Kidney glomerular epithelial cell (primary cell): ENCODE results near the gene WT1.

Experiments used
- DNase-seq: peaks from one replicate; lab custom pipeline; 2025; lab: John Stamatoyannopoulos, UW

The WT1 gene

DNA sequence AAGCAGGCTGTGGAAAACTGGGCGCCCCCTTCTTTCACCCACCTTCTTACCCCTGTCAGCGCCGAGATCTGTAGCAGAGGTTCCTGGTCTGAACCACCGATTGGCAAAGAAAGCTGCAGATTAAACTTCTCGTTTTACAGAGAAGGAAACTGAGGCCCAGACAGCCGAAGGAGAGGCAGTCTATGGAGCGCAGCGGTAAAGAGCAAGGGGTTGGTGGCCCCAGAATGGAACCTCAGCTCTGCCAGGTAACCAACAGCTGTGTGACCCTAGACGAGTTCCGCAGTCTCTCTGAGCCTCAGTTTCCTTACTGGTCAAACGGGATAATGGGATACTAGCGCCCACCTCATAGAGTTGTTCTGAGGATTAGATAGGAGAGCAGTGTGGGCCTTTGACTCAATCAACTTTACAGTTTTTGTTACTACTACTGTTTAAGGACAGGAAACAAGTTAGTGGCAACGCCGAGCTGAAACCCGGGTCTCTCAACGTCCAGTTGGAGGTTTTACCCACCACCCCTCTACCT lies 3.1 kb upstream of the WT1 start:
- DNase-seq, result no peak

DNA sequence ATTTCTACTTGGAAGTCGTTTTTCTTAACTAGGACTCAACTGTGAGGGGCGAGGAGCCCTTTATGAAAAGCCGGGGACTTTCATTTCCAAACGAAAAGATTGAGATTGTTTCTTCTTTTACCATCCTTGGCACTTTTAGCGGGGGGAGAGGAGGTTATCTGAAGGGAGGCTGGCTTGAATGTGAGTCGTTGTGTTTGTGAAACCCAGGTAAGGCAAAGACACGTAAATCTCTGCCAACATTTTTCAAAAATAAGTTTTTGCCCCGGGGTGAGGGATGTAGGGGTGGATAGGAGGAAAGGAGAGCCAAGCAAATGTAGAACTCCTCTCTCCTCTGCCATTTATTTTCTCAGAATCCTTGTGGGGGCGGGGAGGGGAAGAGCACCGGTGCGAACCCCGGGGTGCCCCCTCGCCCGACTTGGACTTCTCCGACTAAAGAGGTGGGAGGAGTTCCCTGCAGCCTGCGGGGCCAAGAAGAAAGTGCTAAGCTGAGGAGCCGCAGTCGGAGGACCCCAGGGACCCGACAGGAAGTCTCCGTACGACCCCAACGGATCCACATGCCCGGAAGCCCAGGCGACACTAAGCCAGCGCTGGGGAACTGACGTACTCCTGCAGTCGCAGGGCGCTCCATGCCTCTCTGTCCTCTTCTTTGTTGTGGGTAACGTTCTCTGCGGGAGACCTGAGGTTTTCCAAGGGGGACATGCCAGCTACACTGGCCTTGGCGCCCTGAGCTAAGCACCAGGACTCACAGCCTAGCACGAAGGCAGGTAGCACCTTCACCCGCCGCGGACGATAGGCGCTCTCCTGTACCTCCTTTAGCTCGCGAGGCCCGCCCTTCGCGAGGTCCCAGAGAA lies 2.4 kb upstream of the WT1 start:
- DNase-seq, result no peak

DNA sequence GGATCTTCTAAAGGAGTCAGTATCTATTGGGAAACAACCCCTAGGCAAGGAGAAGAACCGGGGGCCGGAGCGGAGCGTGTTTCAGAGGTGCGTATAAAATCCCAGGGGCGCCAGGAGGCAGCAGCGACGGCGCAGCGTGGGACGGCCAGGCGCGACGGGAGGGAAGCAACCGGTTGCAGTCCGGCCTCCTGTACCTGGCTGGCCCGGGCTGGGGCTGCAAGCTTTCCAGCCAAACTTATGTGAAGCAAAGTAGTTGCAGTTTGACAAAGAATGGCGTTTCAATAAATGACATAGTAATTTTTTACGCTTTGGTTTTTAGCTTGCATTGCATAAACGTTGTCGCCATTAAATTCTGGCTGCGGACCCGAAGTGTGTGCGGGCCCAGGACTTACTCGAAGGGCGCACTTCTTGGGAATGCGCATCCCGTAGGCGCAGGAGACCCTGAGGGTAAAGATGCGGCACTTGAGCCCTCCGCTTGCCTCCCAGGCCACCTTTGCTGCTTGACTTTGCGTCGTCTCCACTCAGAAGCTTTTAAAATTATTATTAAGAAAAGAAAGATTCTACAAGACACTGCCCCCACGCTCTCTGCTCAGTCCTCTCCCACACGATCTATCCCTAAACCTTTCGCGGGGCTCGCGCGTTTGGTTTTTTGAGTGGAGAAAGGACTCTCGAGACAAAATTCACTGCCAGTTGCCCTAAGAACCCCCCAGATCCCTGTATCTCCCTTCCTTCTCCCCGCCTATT lies 1.6 kb upstream of the WT1 start:
- no peak for DNase-seq

DNA sequence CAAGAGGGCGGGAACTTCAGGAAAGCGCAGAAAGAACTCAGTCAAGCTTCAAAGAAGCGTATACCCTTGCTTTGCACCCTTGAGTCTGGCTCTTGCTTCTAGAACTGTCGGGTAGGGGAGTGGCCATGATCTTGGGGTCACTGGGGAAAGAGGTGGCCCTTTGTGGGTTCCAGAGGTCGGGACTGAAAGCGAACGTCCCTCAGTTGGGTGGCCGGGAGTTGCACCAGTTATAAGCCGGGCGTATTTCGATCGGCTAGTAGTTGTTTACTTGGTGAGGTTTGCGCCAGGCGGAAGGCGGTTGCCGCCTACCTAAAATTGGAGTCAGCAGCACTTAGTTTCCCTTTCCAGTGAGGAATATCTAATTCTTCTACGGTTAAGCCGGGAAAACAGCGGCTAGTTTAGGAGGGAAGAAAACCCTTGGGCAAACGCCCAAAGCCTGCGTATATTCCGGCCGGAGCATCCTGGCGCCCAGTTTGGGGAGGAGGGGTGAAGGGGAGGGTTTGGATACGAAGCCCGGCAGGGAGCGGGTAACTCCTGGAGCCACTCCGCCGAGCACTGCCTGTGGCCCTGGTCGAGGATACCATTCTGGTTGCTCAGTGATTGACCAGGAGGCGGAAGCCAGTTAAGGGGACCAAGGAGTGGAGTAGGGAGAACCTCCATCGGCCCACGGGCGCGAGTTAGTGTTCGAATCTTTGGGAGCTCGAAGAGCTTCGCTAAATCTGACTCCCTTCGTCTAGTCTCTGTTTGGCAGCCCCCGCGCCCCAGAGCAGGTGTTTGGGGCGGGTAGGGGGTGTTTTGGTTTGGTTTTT lies 807 bp upstream of the WT1 start:
- no peak for DNase-seq

DNA sequence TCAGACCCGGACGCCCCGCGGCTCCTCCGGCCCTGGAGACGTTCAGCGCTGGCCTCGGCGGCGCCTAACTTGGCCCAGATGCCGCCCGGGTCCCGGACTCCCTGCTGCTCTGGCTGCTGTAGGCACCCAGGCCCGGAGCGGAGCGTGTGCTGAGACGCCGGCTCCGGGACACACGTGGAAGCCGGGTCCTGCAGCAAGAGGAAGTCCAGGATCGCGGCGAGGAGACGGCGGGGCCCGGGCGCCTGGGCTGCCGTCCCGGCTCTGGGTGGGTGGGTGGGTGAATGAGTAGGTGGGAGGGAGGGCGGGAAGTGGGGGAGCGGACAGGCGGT lies 223 bp downstream of the WT1 start:
- DNase-seq, result no peak

DNA sequence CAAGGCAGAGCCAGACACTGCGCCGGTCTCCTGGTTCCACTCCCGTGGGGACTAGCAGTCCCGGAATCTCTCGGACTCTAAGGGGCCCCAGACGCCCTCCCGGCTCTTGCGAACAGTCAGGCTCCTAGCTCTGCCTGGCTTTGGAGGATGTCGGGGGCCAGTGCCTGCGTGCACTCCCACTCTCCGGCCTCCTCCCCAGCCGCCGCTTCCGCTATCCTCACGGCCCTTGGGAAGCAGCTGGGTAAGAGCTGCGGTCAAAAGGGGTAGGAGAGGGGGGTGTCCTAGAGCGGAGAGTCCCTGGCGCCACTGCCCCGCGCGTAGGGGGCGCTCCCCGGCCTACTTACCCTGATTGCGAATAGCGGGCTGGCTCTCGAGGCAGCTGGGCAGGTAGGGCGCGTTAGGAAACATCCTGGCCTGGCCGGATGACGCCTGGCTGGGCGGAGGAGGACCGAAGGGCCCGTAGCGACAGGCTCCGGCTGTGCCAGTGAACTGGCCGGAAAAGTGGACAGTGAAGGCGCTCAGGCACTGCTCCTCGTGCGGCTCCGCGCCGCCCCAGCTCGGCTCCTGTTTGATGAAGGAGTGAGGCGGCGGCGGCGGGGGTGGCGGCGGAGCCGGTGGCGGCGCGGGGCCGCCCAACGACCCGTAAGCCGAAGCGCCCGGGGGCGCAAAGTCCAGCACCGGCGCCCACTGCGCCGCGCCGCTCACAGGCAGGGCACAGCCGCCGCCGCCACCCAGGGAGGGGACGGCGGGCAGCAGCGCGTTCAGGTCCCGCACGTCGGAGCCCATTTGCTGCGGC lies 785 bp downstream of the WT1 start:
- no peak for DNase-seq

DNA sequence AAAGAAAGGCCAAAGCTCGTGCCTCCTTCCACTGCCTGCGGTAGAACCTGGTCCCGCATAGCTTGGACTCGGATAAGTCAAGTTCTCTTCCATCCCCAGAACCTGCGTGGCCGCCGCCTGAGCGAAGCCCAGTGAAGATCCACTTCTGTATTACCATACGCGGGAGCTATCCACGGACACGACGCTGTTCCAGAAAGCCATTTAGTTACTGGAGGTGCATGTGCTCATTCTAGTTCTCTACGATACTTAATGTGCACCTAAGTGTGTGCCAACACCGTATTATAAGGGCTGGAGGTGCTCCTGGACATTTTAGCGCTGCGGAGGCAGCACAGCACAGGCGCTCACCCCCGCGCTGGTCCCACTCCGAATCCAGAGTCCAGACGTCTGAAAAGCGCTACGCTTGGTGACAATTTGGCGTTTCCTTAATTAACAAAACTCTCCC lies 1.4 kb downstream of the WT1 start:
- peak; percentile 36 for DNase-seq

DNA sequence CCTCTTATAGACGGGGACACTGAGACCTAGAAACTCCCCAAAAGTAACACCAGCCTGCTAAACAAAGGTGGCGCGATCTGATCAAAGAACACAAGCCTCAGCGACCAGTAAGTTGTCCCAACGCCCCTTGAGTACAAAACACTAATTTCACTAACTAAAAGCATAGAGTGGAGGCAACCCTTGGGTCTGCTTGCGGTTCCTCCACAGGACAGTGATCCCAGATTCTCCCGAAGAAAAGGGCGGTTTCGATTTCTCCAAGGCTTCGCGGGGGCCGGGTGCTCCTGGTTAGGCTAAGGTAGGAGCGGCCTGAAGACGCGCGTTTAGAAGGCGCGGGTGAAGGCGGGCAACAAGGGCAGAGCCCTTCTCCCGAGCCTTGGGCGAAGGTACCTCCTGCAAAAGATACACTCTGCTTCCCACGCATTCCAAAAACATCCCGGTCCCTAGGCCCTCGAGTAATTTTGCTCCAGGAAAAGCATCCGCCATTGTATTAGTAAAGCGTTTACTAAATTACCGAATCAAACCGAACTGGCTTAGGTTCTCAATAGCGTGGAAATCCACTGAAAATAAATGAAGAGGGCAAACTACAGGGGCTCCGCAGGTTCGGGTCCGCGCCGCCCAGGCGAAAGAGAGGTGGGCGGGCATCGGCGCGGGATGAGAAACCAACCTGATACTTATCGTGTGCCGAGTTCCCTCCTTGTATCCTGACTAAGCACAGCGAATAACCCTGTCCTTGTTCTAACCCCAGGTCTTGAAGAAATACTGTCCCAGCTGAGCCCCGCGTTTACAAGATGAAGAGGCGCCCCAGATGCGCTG lies 2.0 kb downstream of the WT1 start:
- peak; percentile 44 for DNase-seq

DNA sequence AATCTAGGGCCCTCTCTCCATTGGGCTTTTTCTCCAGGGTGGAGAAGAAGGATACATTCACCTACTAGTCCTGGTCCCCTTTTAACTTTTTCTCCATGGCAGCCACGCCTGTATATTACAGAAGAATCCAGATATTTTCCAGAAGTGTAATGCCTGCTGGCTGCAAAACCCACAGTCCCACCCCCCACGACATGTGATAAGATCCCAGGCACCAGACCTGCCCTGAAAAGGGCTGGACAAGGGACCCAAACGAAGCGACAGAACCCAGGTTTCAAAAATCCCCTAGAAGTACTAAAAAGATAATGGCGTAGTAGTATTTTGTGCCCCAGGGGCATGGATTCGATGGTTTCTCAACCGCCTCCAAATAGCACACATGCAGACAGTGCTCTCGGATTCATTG lies 2.8 kb downstream of the WT1 start:
- no peak for DNase-seq

DNA sequence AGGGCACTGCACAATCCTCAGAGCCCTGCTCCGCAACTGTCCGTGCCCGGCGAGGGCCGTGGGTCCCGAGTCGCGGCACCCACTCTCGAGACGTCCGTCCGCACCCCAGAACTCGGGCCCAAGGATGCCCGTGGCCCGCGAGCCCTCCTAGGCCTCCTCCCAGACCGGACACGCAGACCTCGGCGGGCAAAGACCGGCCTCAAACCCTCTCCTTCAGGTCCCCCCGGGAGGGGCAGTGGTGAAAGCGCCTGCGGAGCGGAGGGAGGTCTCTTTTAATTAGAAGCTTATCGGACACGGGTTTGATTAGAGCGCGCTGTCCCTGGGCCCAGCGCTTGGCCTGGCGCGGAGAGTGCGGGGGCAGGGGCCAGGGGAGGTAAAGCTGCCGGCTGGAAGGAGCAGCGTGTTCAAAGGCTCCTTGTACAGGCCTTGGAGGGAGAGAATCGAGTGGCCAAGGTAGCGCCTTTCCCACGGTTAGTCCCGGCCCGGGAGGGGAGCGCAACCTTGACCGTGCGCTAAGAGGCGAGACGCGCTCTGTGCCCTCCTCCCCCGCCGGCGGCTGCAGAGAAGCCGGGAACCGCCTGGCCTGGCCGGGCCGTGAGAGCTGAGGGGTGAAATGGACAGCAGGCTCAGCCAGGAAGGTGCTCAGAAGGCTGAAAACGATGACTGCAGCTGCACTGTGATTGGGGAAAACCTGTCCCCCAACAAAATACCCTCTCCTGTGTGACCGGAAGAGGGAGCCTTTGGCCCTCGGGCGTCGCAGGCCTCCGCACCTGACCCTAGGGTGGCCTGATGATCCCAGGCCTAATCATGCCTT lies 4.6 kb downstream of the WT1 start:
- peak; percentile 47 for DNase-seq

DNA sequence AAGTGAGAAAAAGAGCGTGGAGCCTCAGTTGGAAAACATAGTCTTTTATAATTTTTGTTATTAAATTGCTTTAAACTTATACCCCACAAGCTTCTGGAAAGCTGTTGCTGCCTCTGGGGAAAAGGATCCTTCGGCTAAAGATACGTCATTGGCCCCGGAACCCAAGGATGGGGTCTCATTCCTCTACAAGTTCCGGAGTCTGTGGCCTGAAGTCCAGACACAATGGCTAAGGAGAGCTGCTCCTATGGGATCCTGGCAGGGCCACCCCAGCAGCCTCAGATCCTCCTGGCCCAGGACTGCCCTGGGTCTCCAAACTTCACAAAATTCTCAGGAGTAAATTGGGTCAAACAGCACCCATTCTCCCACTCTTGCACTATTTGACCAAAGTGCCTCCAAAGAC lies 5.9 kb downstream of the WT1 start:
- DNase-seq, result peak; percentile 21

DNA sequence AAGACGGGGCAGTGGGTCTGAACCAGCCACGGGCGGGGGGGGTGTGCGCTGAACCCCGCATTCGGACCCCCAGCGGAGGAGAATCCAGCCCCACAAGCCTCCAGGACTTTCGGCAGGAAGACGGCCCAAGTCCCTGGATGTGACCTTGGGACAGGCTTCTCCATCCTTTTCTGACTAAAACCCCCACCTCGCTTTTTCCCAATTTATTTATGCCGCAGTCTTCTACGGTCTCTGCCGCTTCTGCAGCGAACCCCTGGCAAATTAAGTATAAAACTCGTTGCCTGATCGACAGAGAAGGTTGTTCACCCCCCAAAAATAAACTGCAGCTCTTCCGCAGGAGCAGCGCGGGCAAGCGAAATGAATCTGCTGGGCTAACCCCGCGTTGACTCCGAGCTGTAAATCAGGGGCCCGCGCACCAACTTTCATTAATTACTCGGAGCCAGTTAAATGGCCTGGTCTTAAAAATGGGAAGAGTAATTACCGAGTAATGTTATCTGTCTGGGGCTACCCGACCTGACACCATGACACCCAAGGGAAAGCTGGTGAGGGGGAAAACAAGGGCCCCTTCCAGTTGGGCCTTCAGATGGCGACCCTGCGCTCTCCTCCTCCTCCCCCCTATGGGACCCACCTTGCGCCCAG lies 6.6 kb downstream of the WT1 start:
- no peak for DNase-seq

DNA sequence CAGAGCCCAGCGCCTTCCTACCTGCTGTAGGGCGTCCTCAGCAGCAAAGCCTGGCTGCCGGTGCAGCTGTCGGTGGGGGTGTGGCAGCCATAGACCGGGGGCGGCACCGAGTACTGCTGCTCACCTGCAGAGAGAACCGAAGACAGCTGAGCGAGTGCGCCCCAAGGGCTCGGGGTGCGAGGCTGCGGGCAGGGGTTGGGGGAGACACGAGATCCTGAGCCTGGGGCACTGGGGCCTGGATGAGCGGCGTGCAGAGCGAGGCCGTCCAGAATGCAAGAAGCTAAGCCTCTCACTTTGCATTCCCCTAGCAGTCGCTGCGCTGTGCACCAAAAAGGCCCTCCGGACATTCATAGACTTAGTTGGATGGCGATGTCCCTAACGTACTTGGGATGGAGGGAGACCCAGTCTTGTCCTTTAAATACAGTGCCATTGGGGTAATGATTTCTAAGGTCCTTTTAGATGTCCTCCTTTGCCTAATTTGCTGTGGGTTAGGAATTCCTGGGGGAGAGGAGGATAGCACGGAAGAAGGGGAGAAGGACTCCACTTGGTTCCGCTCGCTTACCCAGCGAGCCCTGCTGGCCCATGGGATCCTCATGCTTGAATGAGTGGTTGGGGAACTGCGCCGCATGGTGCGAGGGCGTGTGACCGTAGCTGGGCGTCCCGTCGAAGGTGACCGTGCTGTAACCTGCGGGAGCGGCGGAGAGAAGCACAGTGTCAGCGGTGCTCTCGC lies 7.2 kb downstream of the WT1 start:
- peak; percentile 35 for DNase-seq

DNA sequence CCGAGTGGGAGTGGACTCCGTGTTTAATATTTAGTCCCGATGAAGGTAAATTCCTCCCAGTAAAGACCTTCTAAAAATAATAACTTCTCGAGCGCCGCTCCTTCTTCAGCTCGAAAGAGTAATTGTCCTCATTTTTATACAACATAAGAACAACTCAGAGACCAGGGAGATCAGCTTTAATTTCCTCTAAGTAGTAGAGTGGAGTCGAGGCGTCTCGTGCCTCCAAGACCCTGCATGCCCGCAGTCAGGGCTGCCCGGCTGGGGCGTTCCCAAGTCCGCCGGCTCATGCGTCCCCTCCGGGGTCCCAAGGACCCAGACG lies 7.8 kb downstream of the WT1 start:
- no peak for DNase-seq

DNA sequence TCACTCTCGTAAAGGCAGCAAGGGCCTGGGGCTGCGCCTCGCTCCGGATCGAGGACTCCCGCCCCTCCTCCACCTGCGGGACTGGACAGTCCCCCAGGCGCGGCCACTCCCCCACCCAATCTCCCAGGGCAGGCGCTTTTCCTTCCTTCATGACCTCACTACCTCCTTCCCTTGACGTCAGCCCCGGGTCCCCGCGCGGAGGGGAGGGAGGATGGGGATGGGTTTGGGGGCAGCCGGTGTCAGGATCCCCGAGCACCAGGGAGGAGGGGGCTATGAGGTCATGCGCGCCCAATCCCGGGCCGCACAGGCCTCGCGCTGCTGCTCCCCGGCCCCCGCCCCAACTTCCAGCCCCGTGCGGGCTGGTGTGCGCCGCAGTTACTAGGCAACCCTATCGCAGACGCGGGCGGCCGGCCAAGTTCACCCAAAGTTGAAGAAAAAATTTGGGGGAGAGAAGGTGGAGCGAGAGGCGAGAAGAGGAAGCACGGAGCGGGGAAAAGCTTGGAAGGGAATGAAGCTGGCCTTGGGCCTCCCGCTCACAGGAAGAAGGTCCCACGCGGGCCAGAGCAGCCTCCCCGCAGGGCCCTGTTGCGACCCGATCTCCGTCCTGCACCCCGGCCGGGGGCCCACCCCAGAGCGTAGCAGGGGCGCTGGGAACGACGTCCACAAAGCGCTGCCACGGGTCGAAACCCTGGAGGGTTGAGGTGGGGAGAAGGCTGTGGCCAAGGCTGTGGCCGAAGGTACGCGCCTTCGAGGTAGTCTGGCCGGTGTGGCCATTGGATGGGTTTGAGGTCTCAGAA lies 8.3 kb downstream of the WT1 start:
- peak; percentile 24 for DNase-seq

DNA sequence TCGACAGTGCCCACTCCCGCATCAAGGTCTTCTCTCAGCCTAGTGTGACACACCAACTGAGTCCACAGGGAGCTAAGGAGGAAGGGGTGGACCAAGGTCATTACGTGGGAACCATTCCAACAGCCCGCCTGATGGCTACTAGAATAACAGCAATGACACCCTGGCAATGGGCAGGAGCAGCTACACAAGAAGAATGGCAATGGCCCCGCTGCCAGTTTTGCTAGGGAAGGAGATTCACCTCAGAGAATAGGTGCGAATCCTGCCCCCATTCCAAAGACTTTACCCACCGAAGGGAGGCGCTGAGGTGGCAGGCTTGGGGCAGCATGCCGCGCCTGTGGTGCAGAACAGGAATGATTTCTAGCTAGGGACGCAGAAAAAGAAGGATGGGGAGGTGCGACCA lies 9.1 kb downstream of the WT1 start:
- no peak for DNase-seq

DNA sequence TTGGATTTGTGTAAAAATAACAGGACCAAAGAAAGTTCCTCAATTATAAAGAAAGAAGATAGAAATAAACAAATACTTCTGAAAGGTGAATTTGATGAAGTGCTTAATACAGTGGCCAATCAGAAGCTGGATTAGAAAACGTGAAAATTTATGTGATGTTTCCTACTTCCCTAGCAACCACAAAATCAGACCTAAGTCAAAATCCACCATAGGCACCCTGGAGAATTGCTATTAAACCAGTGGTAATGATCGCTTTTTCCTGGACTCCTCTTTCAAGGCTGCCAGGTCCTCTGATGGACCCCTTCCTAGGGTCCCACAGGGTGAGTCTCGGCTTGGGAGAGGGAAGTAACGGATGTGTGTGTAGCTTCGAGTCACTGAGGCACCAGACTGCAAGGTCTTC lies 9.6 kb downstream of the WT1 start:
- no peak for DNase-seq

DNA sequence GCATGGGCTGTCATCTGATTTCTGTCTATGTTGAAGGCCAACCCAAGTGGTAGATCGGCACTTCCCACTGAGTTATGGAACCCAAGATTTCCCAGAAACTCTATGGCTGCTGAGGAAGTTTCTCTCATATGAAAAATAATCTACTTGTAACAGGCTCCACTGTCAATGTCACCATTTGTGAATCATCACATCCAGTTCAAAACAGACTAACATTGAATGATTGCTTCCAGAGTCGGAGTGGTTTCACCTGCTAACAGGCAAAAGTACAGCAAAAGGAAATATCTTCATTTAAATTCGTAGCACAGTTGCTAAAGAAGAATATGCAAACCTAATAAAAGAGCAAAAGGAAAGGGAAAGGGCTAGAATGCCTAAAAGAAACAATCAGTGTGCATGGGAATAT lies 12.8 kb downstream of the WT1 start:
- no peak for DNase-seq
